Measurements from ENCODE around the gene ZNF532. TPM values are rescaled to one million over a fixed set of nuclear protein-coding genes. Genes with fewer than 3 reads are reported as not detected.

ZNF532 gene
- total RNA-seq, 1 donor from 2014 or later: 41.3 TPM

DNA sequence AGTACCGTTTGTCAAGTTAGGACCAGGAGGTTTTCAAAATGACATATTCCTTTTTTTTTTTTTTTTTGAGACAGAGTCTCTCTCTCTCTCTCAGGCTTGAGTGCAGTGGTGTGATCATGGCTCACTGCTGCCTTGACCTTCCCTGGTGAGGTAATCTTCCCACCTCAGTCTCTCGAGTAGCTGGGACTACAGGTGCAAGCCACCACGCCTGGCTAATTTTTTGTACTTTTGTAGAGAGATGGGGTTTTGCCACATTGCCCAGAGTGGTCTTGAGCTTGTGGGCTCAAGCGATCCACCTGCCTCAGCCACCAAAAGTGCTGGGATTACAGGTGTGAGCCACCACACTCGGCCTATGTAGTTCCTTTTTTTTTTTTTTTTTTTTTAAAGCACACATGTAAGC, 147.1 kb downstream of the ZNF532 start:
- H3K36me3 ChIP-seq (ENCODE audit: control insufficient read depth, insufficient read depth, low read length): no peaks in the 10 kb centered on the region
- FAIRE-seq (no peak), DNase-seq (ENCODE audit: low read depth) (no peak)
- TF ChIP-seq, protein P1, sequence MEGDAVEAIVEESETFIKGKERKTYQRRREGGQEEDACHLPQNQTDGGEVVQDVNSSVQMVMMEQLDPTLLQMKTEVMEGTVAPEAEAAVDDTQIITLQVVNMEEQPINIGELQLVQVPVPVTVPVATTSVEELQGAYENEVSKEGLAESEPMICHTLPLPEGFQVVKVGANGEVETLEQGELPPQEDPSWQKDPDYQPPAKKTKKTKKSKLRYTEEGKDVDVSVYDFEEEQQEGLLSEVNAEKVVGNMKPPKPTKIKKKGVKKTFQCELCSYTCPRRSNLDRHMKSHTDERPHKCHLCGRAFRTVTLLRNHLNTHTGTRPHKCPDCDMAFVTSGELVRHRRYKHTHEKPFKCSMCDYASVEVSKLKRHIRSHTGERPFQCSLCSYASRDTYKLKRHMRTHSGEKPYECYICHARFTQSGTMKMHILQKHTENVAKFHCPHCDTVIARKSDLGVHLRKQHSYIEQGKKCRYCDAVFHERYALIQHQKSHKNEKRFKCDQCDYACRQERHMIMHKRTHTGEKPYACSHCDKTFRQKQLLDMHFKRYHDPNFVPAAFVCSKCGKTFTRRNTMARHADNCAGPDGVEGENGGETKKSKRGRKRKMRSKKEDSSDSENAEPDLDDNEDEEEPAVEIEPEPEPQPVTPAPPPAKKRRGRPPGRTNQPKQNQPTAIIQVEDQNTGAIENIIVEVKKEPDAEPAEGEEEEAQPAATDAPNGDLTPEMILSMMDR (IDR thresholded peaks at IDR 0.05; ENCODE audit: insufficient read depth, low read length, severe bottlenecking): no peak
- H3K27me3 ChIP-seq (ENCODE audit: control insufficient read depth, insufficient read depth, low read length): no peaks in the 10 kb centered on the region
- H3K4me3 ChIP-seq (ENCODE audit: low read depth, low read length): no peak overlapping the region

DNA sequence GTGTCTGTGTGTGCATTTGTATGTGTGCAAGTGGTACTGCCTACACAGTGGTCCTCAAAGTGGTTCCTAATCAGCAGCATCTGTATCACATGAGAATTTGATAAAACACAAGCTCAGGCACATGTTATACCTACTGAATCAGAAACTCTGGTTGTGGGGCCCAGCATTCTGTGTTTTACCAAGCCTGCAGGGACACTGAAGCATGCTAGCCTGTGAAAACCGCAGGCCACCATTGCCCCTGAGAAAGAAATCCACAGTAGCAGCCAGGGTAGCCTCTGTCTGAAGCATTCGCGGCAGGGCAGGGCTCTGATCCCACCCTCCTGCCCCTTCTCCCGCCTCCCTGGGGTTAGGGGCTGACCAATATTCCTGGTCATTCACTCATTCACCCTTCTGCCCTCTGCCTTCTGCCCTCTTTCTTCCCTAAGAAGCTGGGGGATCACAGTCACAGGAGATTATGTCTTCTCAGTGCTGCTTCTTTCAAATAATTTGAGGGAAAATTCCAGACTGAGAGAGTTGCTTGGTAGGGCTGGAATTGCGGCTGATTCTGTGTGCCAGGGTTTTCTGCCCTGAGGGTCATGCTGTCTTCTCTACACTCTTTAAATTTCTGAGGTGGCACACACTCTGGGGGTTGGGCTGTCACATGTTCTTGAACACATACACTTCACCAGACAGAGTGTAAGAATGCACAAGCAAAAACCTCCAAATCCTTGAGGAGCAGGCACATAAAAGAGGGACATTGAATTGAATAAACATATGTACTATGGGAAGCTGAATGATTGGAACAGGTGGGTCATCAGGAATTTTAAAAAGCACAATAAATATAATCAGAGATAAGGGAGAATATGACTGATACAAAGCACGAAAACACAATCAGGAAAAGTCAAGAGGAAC, 148.4 kb downstream of the ZNF532 start:
- no peak for DNase-seq (ENCODE audit: low read depth)
- Histone ChIP-seq H3K4me3 (ENCODE audit: low read depth, low read length) (no peak overlapping the region), H3K27me3 (ENCODE audit: control insufficient read depth, insufficient read depth, low read length) (no peaks in the 10 kb centered on the region), H3K36me3 (ENCODE audit: control insufficient read depth, insufficient read depth, low read length) (no peaks in the 10 kb centered on the region)
- TF ChIP-seq, protein P1 (IDR thresholded peaks at IDR 0.05; ENCODE audit: insufficient read depth, low read length, severe bottlenecking): no peak
- FAIRE-seq: no peak

DNA sequence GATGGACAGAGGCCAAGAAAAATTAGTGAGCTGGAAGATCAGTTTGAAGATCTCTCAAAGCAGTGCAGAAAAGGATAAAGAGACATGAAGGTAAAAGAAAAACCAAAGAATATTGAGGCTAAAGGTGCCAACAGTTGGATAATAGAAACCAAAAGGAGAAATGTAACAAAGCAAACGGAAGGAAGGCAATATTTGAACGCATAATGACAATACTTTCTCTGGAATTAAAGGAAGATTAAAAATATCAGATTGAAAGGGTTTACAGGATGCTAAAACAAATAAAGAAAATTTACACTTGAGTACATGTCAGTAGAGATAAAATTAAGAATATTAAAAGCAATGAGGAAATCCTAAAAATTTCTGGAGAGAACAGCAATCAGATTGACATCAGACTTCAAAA, 149.1 kb downstream of the ZNF532 start:
- no peak for FAIRE-seq
- H3K27me3 ChIP-seq (ENCODE audit: control insufficient read depth, insufficient read depth, low read length): no peaks in the 10 kb centered on the region
- TF ChIP-seq, protein P1 (IDR thresholded peaks at IDR 0.05; ENCODE audit: insufficient read depth, low read length, severe bottlenecking): no peak
- no peak overlapping the region for H3K4me3 ChIP-seq (ENCODE audit: low read depth, low read length)
- H3K36me3 ChIP-seq (ENCODE audit: control insufficient read depth, insufficient read depth, low read length): no peaks in the 10 kb centered on the region
- no peak for DNase-seq (ENCODE audit: low read depth)

DNA sequence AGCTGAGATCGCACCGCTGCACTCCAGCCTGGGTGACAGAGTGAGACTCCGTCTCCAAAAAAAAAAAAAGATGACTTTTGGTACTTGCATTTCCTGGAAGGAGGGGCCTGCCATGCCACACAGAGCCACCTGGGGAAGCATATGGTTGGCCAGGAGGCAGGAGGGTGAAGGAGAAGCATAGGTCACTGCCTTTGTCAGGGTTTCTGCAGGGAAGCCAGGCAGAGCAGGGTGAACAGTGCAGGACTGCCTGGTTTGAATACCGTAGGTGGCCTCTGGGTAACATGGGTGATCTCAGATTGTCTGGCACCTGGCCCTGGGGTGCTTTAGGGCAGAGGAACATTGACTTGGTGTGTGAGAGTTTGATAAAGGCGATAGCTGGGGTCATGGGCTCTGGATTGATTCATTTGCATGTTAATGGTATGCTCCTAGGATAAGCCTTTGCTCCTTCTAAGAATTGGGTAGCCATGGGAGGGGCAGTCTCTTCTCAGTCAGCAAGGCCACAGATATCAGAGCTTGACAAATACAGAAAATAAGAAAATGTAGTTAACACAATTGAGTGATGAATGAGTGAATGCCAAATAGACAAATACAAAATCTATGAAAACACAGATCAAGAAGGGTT, 151.0 kb downstream of the ZNF532 start:
- no peak for DNase-seq (ENCODE audit: low read depth)
- FAIRE-seq: no peak

DNA sequence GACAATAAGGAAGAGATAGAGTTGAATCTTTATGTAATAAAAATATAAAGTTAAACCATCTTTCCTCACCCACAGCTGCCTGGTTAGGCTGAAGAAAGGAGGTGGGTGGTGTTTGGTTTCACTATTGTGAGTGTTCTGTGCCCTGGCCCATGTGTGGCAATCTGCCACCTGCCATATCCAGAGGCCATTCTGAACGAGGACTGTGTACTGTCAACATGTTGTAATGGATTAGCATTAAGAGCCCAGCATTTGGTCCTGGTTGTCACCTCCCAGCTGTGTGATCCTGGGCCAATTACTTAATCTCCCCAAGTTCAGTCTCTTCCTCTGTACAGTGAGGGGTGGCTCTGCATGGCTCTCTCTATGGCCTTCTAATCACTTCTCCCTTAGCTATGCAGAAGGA, 156.8 kb downstream of the ZNF532 start:
- TF ChIP-seq, protein P1 (IDR thresholded peaks at IDR 0.05; ENCODE audit: insufficient read depth, low read length, severe bottlenecking): no peak
- H3K4me3 ChIP-seq (ENCODE audit: low read depth, low read length): no peak overlapping the region
- FAIRE-seq (no peak), DNase-seq (ENCODE audit: low read depth) (no peak)
- no peaks in the 10 kb centered on the region for H3K36me3 ChIP-seq (ENCODE audit: control insufficient read depth, insufficient read depth, low read length)
- H3K27me3 ChIP-seq (ENCODE audit: control insufficient read depth, insufficient read depth, low read length): no peaks in the 10 kb centered on the region

More for the DNA sequence above, 151.0 kb downstream of the ZNF532 start:
- H3K36me3 ChIP-seq (ENCODE audit: control insufficient read depth, insufficient read depth, low read length): no peaks in the 10 kb centered on the region
- H3K27me3 ChIP-seq (ENCODE audit: control insufficient read depth, insufficient read depth, low read length): no peaks in the 10 kb centered on the region
- TF ChIP-seq, protein P1 (IDR thresholded peaks at IDR 0.05; ENCODE audit: insufficient read depth, low read length, severe bottlenecking): no peak
- no peak overlapping the region for H3K4me3 ChIP-seq (ENCODE audit: low read depth, low read length)

All from bronchial epithelial cell (primary cell).